ENCODE data around the gene ARL15.
"Not testable (repeated sequence)": the region's sequence is repeated elsewhere in the genome, so short reads cannot be mapped to it uniquely, and the experiment has no call there.

ARL15 gene

DNA sequence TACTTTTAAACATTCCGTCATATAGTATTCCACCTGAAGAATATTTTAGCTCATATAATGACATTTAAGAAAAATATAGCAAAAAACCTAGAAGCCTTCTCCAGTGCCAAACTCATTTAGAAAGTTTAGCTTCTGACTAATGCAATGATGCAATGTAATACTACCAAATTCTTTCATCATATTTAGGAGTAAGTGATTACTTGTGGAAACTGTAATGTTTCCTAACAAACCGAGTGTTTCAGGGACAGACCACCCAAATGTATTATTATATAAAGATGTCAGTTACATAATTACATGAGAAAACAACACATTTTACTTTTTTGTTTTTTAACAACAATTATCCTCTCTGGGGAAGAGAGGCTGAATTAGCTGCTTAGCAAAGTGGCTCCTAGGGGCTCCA, 316.2 kb downstream of the ARL15 start:
- in situ Hi-C loops (cut with MboI; ENCODE audit: low sequenced_read_pairs, unreplicated experiment): no loop called here
- TF ChIP-seq, protein P1, sequence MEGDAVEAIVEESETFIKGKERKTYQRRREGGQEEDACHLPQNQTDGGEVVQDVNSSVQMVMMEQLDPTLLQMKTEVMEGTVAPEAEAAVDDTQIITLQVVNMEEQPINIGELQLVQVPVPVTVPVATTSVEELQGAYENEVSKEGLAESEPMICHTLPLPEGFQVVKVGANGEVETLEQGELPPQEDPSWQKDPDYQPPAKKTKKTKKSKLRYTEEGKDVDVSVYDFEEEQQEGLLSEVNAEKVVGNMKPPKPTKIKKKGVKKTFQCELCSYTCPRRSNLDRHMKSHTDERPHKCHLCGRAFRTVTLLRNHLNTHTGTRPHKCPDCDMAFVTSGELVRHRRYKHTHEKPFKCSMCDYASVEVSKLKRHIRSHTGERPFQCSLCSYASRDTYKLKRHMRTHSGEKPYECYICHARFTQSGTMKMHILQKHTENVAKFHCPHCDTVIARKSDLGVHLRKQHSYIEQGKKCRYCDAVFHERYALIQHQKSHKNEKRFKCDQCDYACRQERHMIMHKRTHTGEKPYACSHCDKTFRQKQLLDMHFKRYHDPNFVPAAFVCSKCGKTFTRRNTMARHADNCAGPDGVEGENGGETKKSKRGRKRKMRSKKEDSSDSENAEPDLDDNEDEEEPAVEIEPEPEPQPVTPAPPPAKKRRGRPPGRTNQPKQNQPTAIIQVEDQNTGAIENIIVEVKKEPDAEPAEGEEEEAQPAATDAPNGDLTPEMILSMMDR (IDR thresholded peaks at IDR 0.05; ENCODE audit: borderline replicate concordance, control extremely low read depth, extremely low read depth, insufficient read depth, missing control alignments): no peak
- DNase-seq (ENCODE audit: low spot score): no peak

DNA sequence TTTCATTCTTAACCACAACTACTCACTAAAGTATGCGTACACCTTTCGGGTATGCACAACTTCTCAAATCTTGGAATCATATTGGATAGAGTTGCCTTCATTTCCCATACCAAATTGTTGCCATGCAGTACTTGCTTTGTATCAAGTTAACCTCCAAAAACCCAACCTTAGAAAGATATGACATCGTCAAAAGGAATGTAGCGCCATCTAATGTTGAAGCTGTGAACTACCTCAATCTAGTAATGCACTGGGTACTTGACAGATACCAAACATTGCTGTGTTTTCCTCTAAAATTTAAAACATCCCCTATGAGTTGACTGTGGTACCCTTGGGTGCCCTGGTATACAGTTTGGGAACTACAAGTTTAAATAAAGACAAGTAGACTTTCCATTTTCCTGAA, 318.4 kb downstream of the ARL15 start:
- in situ Hi-C loops (cut with MboI; ENCODE audit: low sequenced_read_pairs, unreplicated experiment): no loop called here
- TF ChIP-seq, protein P1 (IDR thresholded peaks at IDR 0.05; ENCODE audit: borderline replicate concordance, control extremely low read depth, extremely low read depth, insufficient read depth, missing control alignments): no peak
- no peak for DNase-seq (ENCODE audit: low spot score)

DNA sequence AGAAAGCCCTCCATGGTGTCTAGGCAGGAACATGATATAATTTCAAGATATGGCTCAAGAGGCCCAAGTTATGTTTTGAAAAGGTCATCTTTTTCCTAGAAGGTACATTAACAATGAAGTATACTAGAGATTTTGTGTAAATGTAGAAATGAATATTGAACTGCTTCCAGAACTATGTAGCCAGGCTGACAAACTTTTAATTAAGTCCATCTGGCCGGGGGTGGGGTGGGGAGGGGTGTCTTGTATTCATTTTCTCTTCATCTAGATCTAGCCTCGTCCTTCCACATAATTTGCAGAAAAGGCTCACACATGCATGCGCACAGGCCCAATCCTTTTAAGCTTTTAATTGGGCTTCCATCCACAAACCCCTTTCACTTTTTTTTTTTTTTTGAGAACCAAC, 323.3 kb downstream of the ARL15 start:
- TF ChIP-seq, protein P1 (IDR thresholded peaks at IDR 0.05; ENCODE audit: borderline replicate concordance, control extremely low read depth, extremely low read depth, insufficient read depth, missing control alignments): no peak
- no peak for DNase-seq (ENCODE audit: low spot score)
- in situ Hi-C loops (cut with MboI; ENCODE audit: low sequenced_read_pairs, unreplicated experiment): no loop called here

DNA sequence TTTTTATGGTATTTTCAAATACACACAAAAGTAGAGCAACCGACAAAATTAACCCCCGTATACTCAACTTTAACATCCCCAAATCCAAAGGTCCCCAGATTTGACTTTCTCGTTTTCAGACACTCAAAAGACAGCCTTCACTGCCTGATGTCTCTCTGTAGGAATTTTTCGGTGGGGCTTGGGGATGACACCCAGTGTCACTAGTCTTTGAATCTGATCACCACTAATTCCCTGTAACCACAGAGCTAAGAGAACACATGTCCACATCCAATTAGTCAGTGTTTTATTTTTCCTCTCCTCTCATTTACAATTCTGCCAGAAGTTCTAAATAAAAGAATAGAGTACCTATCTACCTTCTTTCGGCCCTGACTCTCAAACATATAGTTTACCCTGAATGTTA, 324.6 kb downstream of the ARL15 start:
- no peak for DNase-seq (ENCODE audit: low spot score)
- TF ChIP-seq, protein P1 (IDR thresholded peaks at IDR 0.05; ENCODE audit: borderline replicate concordance, control extremely low read depth, extremely low read depth, insufficient read depth, missing control alignments): no peak
- in situ Hi-C loops (cut with MboI; ENCODE audit: low sequenced_read_pairs, unreplicated experiment): no loop called here

DNA sequence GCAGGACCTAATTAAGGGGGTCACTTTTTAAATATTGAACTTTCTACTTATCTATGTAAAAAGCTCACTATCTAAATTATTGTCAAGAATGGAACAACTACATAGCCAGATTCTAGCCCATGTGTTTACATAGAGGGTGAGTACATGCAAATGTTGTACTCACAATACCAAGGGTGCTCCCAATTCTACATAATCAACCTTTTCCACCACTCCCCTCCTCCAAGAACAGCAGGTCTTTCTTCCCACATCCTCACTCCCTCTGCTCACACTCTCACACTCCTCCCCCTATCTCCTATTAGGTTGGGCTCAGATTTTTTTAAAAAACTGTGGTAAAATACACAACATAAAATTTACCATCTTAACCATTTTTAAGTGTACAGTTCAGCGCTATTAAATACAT, 325.4 kb downstream of the ARL15 start:
- in situ Hi-C loops (cut with MboI; ENCODE audit: low sequenced_read_pairs, unreplicated experiment): no loop called here
- no peak for DNase-seq (ENCODE audit: low spot score)
- TF ChIP-seq, protein P1 (IDR thresholded peaks at IDR 0.05; ENCODE audit: borderline replicate concordance, control extremely low read depth, extremely low read depth, insufficient read depth, missing control alignments): no peak

DNA sequence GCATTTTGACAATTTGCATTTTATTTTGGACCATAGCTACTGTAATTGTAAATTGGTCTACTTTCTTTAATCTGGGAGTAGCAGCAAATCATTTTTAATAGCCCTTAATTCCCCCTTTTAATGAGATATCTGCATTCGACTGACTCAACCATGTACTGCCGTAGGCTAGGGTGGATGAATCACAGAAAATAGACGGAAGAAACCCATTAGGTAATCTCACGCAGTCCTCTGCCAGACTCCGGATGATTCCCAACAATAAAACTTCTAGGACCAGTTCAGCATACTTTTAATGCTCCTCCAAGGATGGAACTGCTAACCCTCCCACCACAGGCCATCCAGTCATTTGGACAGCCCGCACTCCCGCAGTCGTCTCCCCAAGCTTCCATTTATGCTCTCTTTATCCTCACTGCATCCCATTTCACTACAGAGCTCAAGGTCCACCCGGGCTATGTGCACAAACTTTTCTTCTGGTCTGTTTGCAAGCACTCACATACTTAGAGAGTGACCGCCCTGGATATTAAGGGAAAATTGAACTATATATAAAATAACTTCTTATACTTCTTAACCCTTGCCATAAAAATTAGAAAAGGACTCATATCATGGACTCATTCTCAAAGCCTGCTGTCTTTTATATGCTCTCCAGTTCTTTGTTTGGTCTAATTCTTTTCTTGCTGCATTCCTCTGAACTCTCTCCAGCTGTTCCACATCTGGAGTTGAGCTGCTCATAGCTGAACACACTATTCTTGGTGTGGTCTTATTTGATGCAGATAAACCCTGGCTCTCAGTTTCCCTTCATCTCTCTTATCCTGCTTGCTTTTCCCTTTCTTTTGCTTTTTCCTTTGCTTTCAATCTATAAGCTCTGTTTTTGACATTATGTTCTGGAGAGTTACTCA, 326.6 kb downstream of the ARL15 start:
- in situ Hi-C loops (cut with MboI; ENCODE audit: low sequenced_read_pairs, unreplicated experiment): no loop called here
- TF ChIP-seq, protein P1 (IDR thresholded peaks at IDR 0.05; ENCODE audit: borderline replicate concordance, control extremely low read depth, extremely low read depth, insufficient read depth, missing control alignments): no peak
- no peak for DNase-seq (ENCODE audit: low spot score)

DNA sequence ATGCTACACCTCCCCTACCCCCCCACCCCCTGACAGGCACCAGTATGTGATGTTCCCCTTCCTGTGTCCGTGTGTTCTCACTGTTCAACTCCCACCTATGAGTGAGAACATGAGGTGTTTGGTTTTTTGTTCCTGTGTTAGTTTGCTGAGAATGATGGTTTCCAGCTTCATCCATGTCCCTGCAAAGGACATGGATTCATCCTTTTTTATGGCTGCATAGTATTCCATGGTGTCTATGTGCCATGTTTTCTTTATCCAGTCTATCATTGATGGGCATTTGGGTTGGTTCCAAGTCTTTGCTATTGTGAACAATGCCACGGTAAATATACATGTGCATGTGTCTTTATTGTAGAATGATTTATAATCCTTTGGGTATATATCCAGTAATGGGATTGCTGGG, 328.1 kb downstream of the ARL15 start:
- DNase-seq (ENCODE audit: low spot score); in situ Hi-C loops (cut with MboI; ENCODE audit: low sequenced_read_pairs, unreplicated experiment): not testable (repeated sequence)

Data from GM13976 (cell line).